ENCODE results near the gene MCM3AP. TPM values are rescaled to one million over a fixed set of nuclear protein-coding genes. Genes with fewer than 3 reads are reported as not detected.

Gene MCM3AP
- total and polyA plus RNA-seq, 9 of the 15 experiments (the other 6 are each of a cell fraction or from before 2014, with no cell fraction given): 6.5 to 179 (median 69.6) TPM

- H3K9me3 ChIP-seq (replicated peaks; ENCODE audit: control insufficient read depth, insufficient read depth, low read depth, low read length): no peaks in the 10 kb centered on the region
- TSS peak; percentile 45 for BruUV-seq (replicated peaks)
- H2AFZ ChIP-seq (ENCODE audit: low read depth, low read length): no peak overlapping the region
- intact Hi-C loops (cut with micrococcal nuclease) (no loop called here), in situ Hi-C loops (cut with MboI) (no loop called here)
- H3K79me2 ChIP-seq (ENCODE audit: control insufficient read depth, insufficient read depth, low read length): no peaks in the 10 kb centered on the region
- ChIA-PET CTCF (ENCODE audit: low intra/inter-chr PET ratio) (no interaction called here), POLR2A (interaction anchor here (0.5 to 0.7 kb wide), 3 partner anchors 8 to 257 kb away, joined by 3 read pairs; no protein-coding TSS in a partner anchor)
- no peaks in the 10 kb centered on the region for H3K9me1 ChIP-seq (ENCODE audit: control insufficient read depth, insufficient read depth, low read length)
- peaks cover 38 to 53% of the 10 kb centered on the region in 2 experiments for H3K4me1 ChIP-seq (replicated peaks in 1 of 2; ENCODE audit: control insufficient read depth in 2 of 2, insufficient read depth in 2 of 2, low read length in 2 of 2)
- H3K4me3 ChIP-seq: no peak overlapping the region
- no peak for ATAC-seq
- H3K36me3 ChIP-seq (ENCODE audit: control insufficient read depth, insufficient read depth, low read length): peaks cover 78% of the 10 kb centered on the region; the same call in 2 of the 3 replicates
- no peak for FAIRE-seq
- 89% methylated on average over 15 of the region's 15 CpGs for WGBS (ENCODE audit: insufficient coverage, low coverage, missing lambda C conversion rate)
- H3K27me3 ChIP-seq (ENCODE audit: control insufficient read depth in 2 of 2, insufficient read depth in 2 of 2, low read length in 2 of 2): no peaks in the 10 kb centered on the region
- TF ChIP-seq POLR2G (IDR thresholded peaks at IDR 0.05; ENCODE audit: low read depth, low read length): peak; percentile 54
- no peak for TF ChIP-seq DMBX1 (CRISPR knock-in tag; IDR thresholded peaks at IDR 0.05; ENCODE audit: borderline replicate concordance)
- TF ChIP-seq TBL1XR1 (IDR thresholded peaks at IDR 0.05; ENCODE audit: low read length in 2 of 2): no peak
- no peak for TF ChIP-seq RAD21 (CRISPR knock-in tag; conservative IDR thresholded peaks at IDR 0.05 in 1 of 2, IDR thresholded peaks at IDR 0.05 in 1 of 2)
- 0 out of 2 replicates have a peak, but pooled peaks have one; percentile 8 for TF ChIP-seq MYNN (IDR thresholded peaks at IDR 0.05)
- TF ChIP-seq MYNN (CRISPR knock-in tag; IDR thresholded peaks at IDR 0.05): no peak
- no peak for TF ChIP-seq ZNF124 (CRISPR knock-in tag; IDR thresholded peaks at IDR 0.05)
- peak overlapping the region in 1 of 2 experiments; percentile 83; a peak in 2 of 4 replicates for H3K9ac ChIP-seq (ENCODE audit: insufficient read depth in 1 of 2, low read depth in 2 of 2, low read length in 2 of 2)
- DNase-seq (ENCODE audit: extremely low read depth in 1 of 4, low spot score in 3 of 4): no peak
- no peak overlapping the region for H3K4me2 ChIP-seq (ENCODE audit: insufficient read depth, low read length)
- H4K20me1 ChIP-seq (replicated peaks; ENCODE audit: control insufficient read depth, insufficient read depth, low read length): no peaks in the 10 kb centered on the region
- no peak overlapping the region for H3K27ac ChIP-seq (ENCODE audit: extremely low read depth, low read depth, low read length)
Observed at GRCh38 chr21:46190491-46191131, 94.8 kb downstream of the MCM3AP start.

Data from K562 (cell line).